HepG2 (cell line): ENCODE data around the gene NREP. TPM values are rescaled to one million over a fixed set of nuclear protein-coding genes. Genes with fewer than 3 reads are reported as not detected.

Source experiments
- AKAP8 ChIP-seq: sonication (generic); formaldehyde crosslinking; IDR thresholded peaks from 2 replicates; pipeline ENCODE4 v1.5.1; 2020; ENCODE audit warnings: mild to moderate bottlenecking, missing genetic modification reagents
- ATAD3A ChIP-seq: sonication (generic); formaldehyde crosslinking; IDR thresholded peaks from 2 replicates; pipeline ENCODE4 v1.4.0; 2020; ENCODE audit warnings: missing genetic modification reagents
- GATAD1 ChIP-seq: IDR thresholded peaks from 2 replicates; pipeline ENCODE4 v1.6.1; 2016; ENCODE audit warnings: missing genetic modification reagents, missing compliant biosample characterization
- HNRNPK ChIP-seq: fragments of 200-400 bp; formaldehyde crosslinking; IDR thresholded peaks from 2 replicates; pipeline ENCODE4 v1.6.1; 2018; ENCODE audit warnings: low read length, low read depth, moderate library complexity, mild to moderate bottlenecking; ENCODE audit not compliant: poor library complexity, severe bottlenecking
- HOXA5 ChIP-seq: sonication (generic); formaldehyde crosslinking; IDR thresholded peaks from 2 replicates; pipeline ENCODE4 v1.4.0; 2020; ENCODE audit warnings: missing genetic modification reagents
- NFATC3 ChIP-seq: sonication (generic); formaldehyde crosslinking; IDR thresholded peaks from 2 replicates; pipeline ENCODE4 v1.5.1; 2020; ENCODE audit warnings: mild to moderate bottlenecking, missing genetic modification reagents
- NFIB ChIP-seq: sonication (generic); formaldehyde crosslinking; IDR thresholded peaks from 2 replicates; pipeline ENCODE4 v1.9.0; 2021; ENCODE audit warnings: missing genetic modification reagents, mild to moderate bottlenecking, borderline replicate concordance
- PCBP2 ChIP-seq: fragments of 200-400 bp; formaldehyde crosslinking; optimal IDR thresholded peaks from 2 replicates; pipeline ENCODE3; 2018; ENCODE audit warnings: low read length, low read depth; ENCODE audit not compliant: poor library complexity, severe bottlenecking
- RBM22 ChIP-seq: fragments of 200-400 bp; formaldehyde crosslinking; optimal IDR thresholded peaks from 2 replicates; pipeline ENCODE3; 2017; ENCODE audit warnings: mild to moderate bottlenecking, low read length, moderate library complexity
- RFXAP ChIP-seq: sonication (generic); formaldehyde crosslinking; IDR thresholded peaks from 2 replicates; pipeline ENCODE4 v1.4.0; 2020; ENCODE audit warnings: missing genetic modification reagents, borderline replicate concordance
- SP5 ChIP-seq: IDR thresholded peaks from 2 replicates; pipeline ENCODE4 v1.6.1; 2016; ENCODE audit warnings: low read depth, borderline replicate concordance
- SRF ChIP-seq: IDR thresholded peaks from 2 replicates; pipeline ENCODE4 v1.6.1; 2011; ENCODE audit warnings: mild to moderate bottlenecking, low read depth, low read length, moderate library complexity
- ZBTB7A ChIP-seq: sonication (generic); formaldehyde crosslinking; IDR thresholded peaks from 2 replicates; pipeline ENCODE4 v1.8.0; 2022; ENCODE audit warnings: mild to moderate bottlenecking, missing genetic modification reagents
- ZNF12 ChIP-seq: sonication (generic); formaldehyde crosslinking; IDR thresholded peaks from 2 replicates; pipeline ENCODE4 v1.5.0; 2020; ENCODE audit warnings: missing genetic modification reagents
- ZNF180 ChIP-seq: sonication (generic); formaldehyde crosslinking; IDR thresholded peaks from 2 replicates; pipeline ENCODE4 v1.4.0; 2020; ENCODE audit warnings: low read depth, missing genetic modification reagents, borderline replicate concordance
- ZNF232 ChIP-seq: sonication (generic); formaldehyde crosslinking; IDR thresholded peaks from 2 replicates; pipeline ENCODE4 v1.4.0; 2020; ENCODE audit warnings: missing genetic modification reagents, borderline replicate concordance
- ZNF253 ChIP-seq: sonication (generic); formaldehyde crosslinking; IDR thresholded peaks from 2 replicates; pipeline ENCODE4 v1.8.0; 2022; ENCODE audit warnings: mild to moderate bottlenecking, missing genetic modification reagents, borderline replicate concordance
- ZNF501 ChIP-seq: sonication (generic); formaldehyde crosslinking; IDR thresholded peaks from 2 replicates; pipeline ENCODE4 v1.5.1; 2020; ENCODE audit warnings: mild to moderate bottlenecking, moderate library complexity, missing genetic modification reagents
- ZNF547 ChIP-seq: sonication (generic); formaldehyde crosslinking; IDR thresholded peaks from 2 replicates; pipeline ENCODE4 v1.5.1; 2020; ENCODE audit warnings: mild to moderate bottlenecking, missing genetic modification reagents
- ZNF577 ChIP-seq: sonication (generic); formaldehyde crosslinking; IDR thresholded peaks from 2 replicates; pipeline ENCODE4 v1.4.0; 2020; ENCODE audit warnings: mild to moderate bottlenecking, low read depth, missing genetic modification reagents, borderline replicate concordance
- ZNF780A ChIP-seq: sonication (generic); formaldehyde crosslinking; IDR thresholded peaks from 2 replicates; pipeline ENCODE4 v1.8.0; 2022; ENCODE audit warnings: mild to moderate bottlenecking, missing genetic modification reagents, moderate library complexity
- polyA plus RNA-seq, 8 experiments: library from polyadenylated mRNA; depleted of rRNA in 3 of 8; stranded (reverse) in 7 of 8; unstranded in 1 of 8; fragments of >200 nt; fragmentation: Illumina TruSeq in 4 of 8; extraction: Trizol in 4 of 8; gene quantifications; 2 replicates each; pipeline versions ENCODE4 v1.2.1 to v1.2.3, GENCODE V29; 2011 to 2016; ENCODE audit warnings: low read depth in 4 of 8, missing spikeins in 1 of 8, mixed read lengths in 1 of 8; ENCODE audit not compliant: insufficient read depth in 1 of 8
- total RNA-seq, 5 experiments: library from RNA; depleted of rRNA; stranded (reverse); fragments of >200 nt; fragmentation: Illumina TruSeq; extraction: Trizol; gene quantifications; 2 replicates each; pipeline ENCODE4 v1.2.3, GENCODE V29; 2016; ENCODE audit warnings: low read depth in 1 of 5
- TF ChIP-seq, protein P1 (sequence below): sonication (generic); formaldehyde crosslinking; IDR thresholded peaks from 2 replicates; pipeline ENCODE4 v1.4.0; 2020; ENCODE audit warnings: missing genetic modification reagents
- TF ChIP-seq, protein P2 (sequence below): sonication (generic); formaldehyde crosslinking; IDR thresholded peaks from 2 replicates; pipeline ENCODE4 v1.8.1; 2022; ENCODE audit warnings: low read depth, mild to moderate bottlenecking, missing genetic modification reagents
- TF ChIP-seq, protein P3 (sequence below): sonication (generic); formaldehyde crosslinking; IDR thresholded peaks from 2 replicates; pipeline ENCODE4 v1.4.0; 2020; ENCODE audit warnings: missing genetic modification reagents, mild to moderate bottlenecking, borderline replicate concordance

NREP gene
- total and polyA plus RNA-seq, 2 of the 13 experiments (the other 11 are each of a cell fraction or from before 2014, with no cell fraction given): 40.5 to 102 TPM

DNA sequence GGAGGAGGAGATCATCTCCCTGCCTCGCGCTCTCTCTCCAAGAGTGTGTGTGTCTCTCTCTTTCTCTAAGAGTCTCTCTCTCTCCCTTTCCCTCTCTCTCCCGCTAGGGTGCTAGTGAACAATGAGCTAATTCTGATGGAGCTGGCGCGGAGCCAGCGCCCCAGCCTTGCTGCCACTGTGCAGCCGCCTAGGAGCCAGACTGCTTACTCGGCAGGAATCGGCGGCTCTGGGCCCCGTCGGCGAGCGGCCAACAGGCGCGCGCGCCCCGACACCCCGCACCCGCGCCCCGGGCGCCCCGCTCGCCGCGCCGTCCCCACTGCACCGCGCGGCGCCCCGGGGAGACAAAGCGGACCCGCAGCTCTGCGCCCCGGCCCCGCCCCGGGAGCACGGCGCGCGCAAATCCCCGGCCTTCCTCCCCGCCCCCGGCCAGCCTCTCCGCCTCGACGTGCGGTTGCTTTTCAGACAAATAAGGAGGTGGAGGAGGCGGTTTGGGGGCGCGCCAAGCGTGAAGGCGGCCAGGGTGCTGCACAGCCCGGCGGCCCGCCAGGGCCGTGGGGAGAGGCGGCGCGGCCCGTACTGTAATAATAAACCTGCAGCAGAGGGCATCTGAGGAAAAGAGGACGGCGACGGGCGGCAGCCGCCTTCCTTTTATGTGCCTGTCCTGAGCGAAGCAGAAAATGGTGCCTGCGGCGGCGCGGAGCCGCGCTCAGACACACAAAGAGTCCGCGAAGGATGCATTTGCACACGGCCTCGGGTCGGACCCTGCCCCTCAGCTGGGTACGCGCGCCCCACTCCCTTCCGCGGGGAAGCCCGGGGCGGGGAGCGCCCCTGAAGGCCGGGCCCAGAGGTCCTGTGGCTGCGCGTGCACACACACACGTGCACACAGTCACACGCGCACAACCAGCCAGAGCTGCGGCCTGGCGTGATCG is 625 bp upstream of the NREP start (continued):
- no peak for TF ChIP-seq RFXAP
- no peak; the same call in 1 of the 2 replicates for TF ChIP-seq AKAP8 (CRISPR knock-in tag)
- no peak for TF ChIP-seq ZNF577 (CRISPR knock-in tag)
- TF ChIP-seq ZNF780A: no peak
- peak; percentile 79; the same call in 1 of the 2 replicates for TF ChIP-seq ZNF253 (CRISPR knock-in tag)
- no peak for TF ChIP-seq GATAD1
- peak; percentile 61; the same call in 1 of the 2 replicates for TF ChIP-seq SRF
- TF ChIP-seq ZNF501 (CRISPR knock-in tag): peak; percentile 83; the same call in 1 of the 2 replicates
- peak; percentile 14; the same call in 1 of the 2 replicates for TF ChIP-seq HOXA5 (CRISPR knock-in tag)
- no peak for TF ChIP-seq RBM22
- TF ChIP-seq PCBP2: no peak
- no peak for TF ChIP-seq ZNF180
- no peak for TF ChIP-seq ATAD3A
- TF ChIP-seq, protein P1, sequence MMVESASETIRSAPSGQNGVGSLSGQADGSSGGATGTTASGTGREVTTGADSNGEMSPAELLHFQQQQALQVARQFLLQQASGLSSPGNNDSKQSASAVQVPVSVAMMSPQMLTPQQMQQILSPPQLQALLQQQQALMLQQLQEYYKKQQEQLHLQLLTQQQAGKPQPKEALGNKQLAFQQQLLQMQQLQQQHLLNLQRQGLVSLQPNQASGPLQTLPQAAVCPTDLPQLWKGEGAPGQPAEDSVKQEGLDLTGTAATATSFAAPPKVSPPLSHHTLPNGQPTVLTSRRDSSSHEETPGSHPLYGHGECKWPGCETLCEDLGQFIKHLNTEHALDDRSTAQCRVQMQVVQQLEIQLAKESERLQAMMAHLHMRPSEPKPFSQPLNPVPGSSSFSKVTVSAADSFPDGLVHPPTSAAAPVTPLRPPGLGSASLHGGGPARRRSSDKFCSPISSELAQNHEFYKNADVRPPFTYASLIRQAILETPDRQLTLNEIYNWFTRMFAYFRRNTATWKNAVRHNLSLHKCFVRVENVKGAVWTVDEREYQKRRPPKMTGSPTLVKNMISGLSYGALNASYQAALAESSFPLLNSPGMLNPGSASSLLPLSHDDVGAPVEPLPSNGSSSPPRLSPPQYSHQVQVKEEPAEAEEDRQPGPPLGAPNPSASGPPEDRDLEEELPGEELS (CRISPR knock-in tag): peak; percentile 17
- TF ChIP-seq NFIB (CRISPR knock-in tag): no peak
- TF ChIP-seq HNRNPK: peak; percentile 98
- TF ChIP-seq SP5: peak; percentile 36; the same call in 1 of the 2 replicates
- TF ChIP-seq ZNF232 (CRISPR knock-in tag): peak; percentile 72
- TF ChIP-seq, protein P2, sequence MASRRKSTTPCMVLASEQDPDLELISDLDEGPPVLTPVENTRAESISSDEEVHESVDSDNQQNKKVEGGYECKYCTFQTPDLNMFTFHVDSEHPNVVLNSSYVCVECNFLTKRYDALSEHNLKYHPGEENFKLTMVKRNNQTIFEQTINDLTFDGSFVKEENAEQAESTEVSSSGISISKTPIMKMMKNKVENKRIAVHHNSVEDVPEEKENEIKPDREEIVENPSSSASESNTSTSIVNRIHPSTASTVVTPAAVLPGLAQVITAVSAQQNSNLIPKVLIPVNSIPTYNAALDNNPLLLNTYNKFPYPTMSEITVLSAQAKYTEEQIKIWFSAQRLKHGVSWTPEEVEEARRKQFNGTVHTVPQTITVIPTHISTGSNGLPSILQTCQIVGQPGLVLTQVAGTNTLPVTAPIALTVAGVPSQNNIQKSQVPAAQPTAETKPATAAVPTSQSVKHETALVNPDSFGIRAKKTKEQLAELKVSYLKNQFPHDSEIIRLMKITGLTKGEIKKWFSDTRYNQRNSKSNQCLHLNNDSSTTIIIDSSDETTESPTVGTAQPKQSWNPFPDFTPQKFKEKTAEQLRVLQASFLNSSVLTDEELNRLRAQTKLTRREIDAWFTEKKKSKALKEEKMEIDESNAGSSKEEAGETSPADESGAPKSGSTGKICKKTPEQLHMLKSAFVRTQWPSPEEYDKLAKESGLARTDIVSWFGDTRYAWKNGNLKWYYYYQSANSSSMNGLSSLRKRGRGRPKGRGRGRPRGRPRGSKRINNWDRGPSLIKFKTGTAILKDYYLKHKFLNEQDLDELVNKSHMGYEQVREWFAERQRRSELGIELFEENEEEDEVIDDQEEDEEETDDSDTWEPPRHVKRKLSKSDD (CRISPR knock-in tag): no peak
- TF ChIP-seq ZNF547 (CRISPR knock-in tag): peak; percentile 72
- TF ChIP-seq, protein P3, sequence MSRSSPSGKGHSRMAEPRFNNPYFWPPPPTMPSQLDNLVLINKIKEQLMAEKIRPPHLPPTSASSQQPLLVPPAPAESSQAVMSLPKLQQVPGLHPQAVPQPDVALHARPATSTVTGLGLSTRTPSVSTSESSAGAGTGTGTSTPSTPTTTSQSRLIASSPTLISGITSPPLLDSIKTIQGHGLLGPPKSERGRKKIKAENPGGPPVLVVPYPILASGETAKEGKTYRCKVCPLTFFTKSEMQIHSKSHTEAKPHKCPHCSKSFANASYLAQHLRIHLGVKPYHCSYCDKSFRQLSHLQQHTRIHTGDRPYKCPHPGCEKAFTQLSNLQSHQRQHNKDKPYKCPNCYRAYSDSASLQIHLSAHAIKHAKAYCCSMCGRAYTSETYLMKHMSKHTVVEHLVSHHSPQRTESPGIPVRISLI (CRISPR knock-in tag): peak; percentile 61; the same call in 1 of the 2 replicates
- no peak for TF ChIP-seq ZNF12 (CRISPR knock-in tag)
- peak; percentile 76; the same call in 1 of the 2 replicates for TF ChIP-seq NFATC3 (CRISPR knock-in tag)
- TF ChIP-seq ZBTB7A: no peak
